H9 (cell line): Measurements from ENCODE around the gene CHD9. TPM values are rescaled to one million over a fixed set of nuclear protein-coding genes. Genes with fewer than 3 reads are reported as not detected.

Source experiments
- DNase-seq: peaks from one replicate; pipeline ENCODE4 v3.0.0-alpha.2; 2017
- H2AFZ ChIP-seq: one replicate; pipeline ENCODE4 v1.6.1; 2013; ENCODE audit warnings: mild to moderate bottlenecking, low read length, control low read depth, moderate library complexity
- H2AK5ac ChIP-seq: 2 replicates; pipeline ENCODE4 v1.6.1; 2013; ENCODE audit warnings: low read length, control low read depth, mixed read lengths; ENCODE audit not compliant: insufficient read length
- H2BK120ac ChIP-seq: one replicate; pipeline ENCODE4 v1.6.1; 2013; ENCODE audit warnings: low read depth, mild to moderate bottlenecking, low read length, control low read depth, inconsistent platforms; ENCODE audit not compliant: poor library complexity, severe bottlenecking
- H2BK12ac ChIP-seq: 2 replicates; pipeline ENCODE4 v1.6.1; 2013; ENCODE audit warnings: low read length, control low read depth, mixed read lengths, low read depth; ENCODE audit not compliant: insufficient read length
- H2BK15ac ChIP-seq: 2 replicates; pipeline ENCODE4 v1.6.1; 2013; ENCODE audit warnings: low read depth, low read length, control low read depth
- H2BK20ac ChIP-seq: one replicate; pipeline ENCODE4 v1.6.1; 2013; ENCODE audit warnings: low read depth, mild to moderate bottlenecking, low read length, control low read depth, inconsistent platforms; ENCODE audit not compliant: poor library complexity, severe bottlenecking
- H2BK5ac ChIP-seq: 2 replicates; pipeline ENCODE4 v1.6.1; 2013; ENCODE audit warnings: low read length, control low read depth, mixed read lengths; ENCODE audit not compliant: insufficient read length
- H3K14ac ChIP-seq: 2 replicates; pipeline ENCODE4 v1.6.1; 2013; ENCODE audit warnings: low read length, control low read depth; ENCODE audit not compliant: insufficient read depth
- H3K18ac ChIP-seq: 2 replicates; pipeline ENCODE4 v1.6.1; 2013; ENCODE audit warnings: low read depth, mild to moderate bottlenecking, mixed read lengths, low read length, control low read depth; ENCODE audit not compliant: insufficient read length
- H3K23ac ChIP-seq: 2 replicates; pipeline ENCODE4 v1.6.1; 2013; ENCODE audit warnings: low read length, control low read depth, mixed read lengths, low read depth; ENCODE audit not compliant: insufficient read length
- H3K23me2 ChIP-seq: 2 replicates; pipeline ENCODE4 v1.6.1; 2013; ENCODE audit warnings: low read depth, mild to moderate bottlenecking, mixed read lengths, low read length, control low read depth; ENCODE audit not compliant: insufficient read length, poor library complexity, severe bottlenecking
- H3K27ac ChIP-seq: 2 replicates; pipeline ENCODE4 v1.5.1; 2013; ENCODE audit warnings: low read length, control low read depth, mixed read lengths, low read depth; ENCODE audit not compliant: insufficient read length
- H3K27me3 ChIP-seq: 2 replicates; pipeline ENCODE4 v1.6.1; 2013; ENCODE audit warnings: low read length, control low read depth, inconsistent platforms; ENCODE audit not compliant: insufficient read depth
- H3K4ac ChIP-seq: 2 replicates; pipeline ENCODE4 v1.6.1; 2013; ENCODE audit warnings: low read depth, mild to moderate bottlenecking, control low read depth, inconsistent platforms, low read length, moderate library complexity
- H3K4me1 ChIP-seq: 2 replicates; pipeline ENCODE4 v1.6.1; 2013; ENCODE audit warnings: low read length, control low read depth, inconsistent platforms; ENCODE audit not compliant: insufficient read depth
- H3K4me2 ChIP-seq: 2 replicates; pipeline ENCODE4 v1.6.1; 2013; ENCODE audit warnings: low read length, control low read depth, mixed read lengths; ENCODE audit not compliant: insufficient read length, insufficient read depth
- H3K56ac ChIP-seq: 2 replicates; pipeline ENCODE4 v1.6.1; 2013; ENCODE audit warnings: low read depth, mild to moderate bottlenecking, mixed read lengths, low read length, control low read depth; ENCODE audit not compliant: insufficient read length
- H3K79me1 ChIP-seq: 2 replicates; pipeline ENCODE4 v1.6.1; 2013; ENCODE audit warnings: low read depth, mild to moderate bottlenecking, moderate library complexity, low read length, control low read depth, inconsistent platforms; ENCODE audit not compliant: insufficient read depth, poor library complexity, severe bottlenecking
- H3K79me2 ChIP-seq: 2 replicates; pipeline ENCODE4 v1.6.1; 2013; ENCODE audit warnings: low read length, control low read depth, inconsistent platforms; ENCODE audit not compliant: insufficient read depth
- H3K9ac ChIP-seq: 2 replicates; pipeline ENCODE4 v1.6.1; 2013; ENCODE audit warnings: low read length, control low read depth, mixed read lengths; ENCODE audit not compliant: insufficient read length; ENCODE audit errors: extremely low read depth
- H3K9me3 ChIP-seq: one replicate; pipeline ENCODE4 v1.6.1; 2013; ENCODE audit warnings: low read depth, low read length, inconsistent platforms; ENCODE audit not compliant: control insufficient read depth
- H3T11ph ChIP-seq: one replicate; pipeline ENCODE4 v1.6.1; 2013; ENCODE audit warnings: mild to moderate bottlenecking, low read length, control low read depth, inconsistent platforms
- H4K20me1 ChIP-seq: one replicate; pipeline ENCODE4 v1.6.1; 2013; ENCODE audit not compliant: control insufficient read depth, insufficient read length, insufficient read depth
- H4K5ac ChIP-seq: 2 replicates; pipeline ENCODE4 v1.6.1; 2013; ENCODE audit warnings: low read depth, mild to moderate bottlenecking, mixed read lengths, low read length, control low read depth; ENCODE audit not compliant: insufficient read length
- H4K8ac ChIP-seq: replicated peaks from 2 replicates; pipeline ENCODE4 v1.6.1; 2013; ENCODE audit warnings: low read length, control low read depth, mixed read lengths, low read depth; ENCODE audit not compliant: insufficient read length
- H4K91ac ChIP-seq: 2 replicates; pipeline ENCODE4 v1.6.1; 2013; ENCODE audit warnings: low read depth, mild to moderate bottlenecking, moderate library complexity, mixed read lengths, low read length, control low read depth; ENCODE audit not compliant: insufficient read length
- H3K27ac Mint-ChIP-seq, 3 experiments: 2 replicates in 2 of 3; 3 replicates in 1 of 3; pipeline ENCODE4 v1.8.0; 2020 to 2021; ENCODE audit warnings: mixed read lengths in 3 of 3, mild to moderate bottlenecking in 1 of 3, moderate library complexity in 1 of 3
- H3K27me3 Mint-ChIP-seq: 2 replicates; pipeline ENCODE4 v1.8.0; 2021; ENCODE audit warnings: low read depth, mild to moderate bottlenecking, moderate library complexity, mixed read lengths
- H3K36me3 Mint-ChIP-seq, 3 experiments: 2 replicates in 2 of 3; 3 replicates in 1 of 3; pipeline ENCODE4 v1.8.0; 2020 to 2021; ENCODE audit warnings: low read depth in 3 of 3, mixed read lengths in 3 of 3; ENCODE audit not compliant: insufficient read depth in 1 of 3
- H3K4me1 Mint-ChIP-seq, 2 experiments: 2 replicates each; pipeline ENCODE4 v1.8.0; 2020; ENCODE audit warnings: mixed read lengths in 2 of 2
- H3K4me3 Mint-ChIP-seq, 2 experiments: 2 replicates in 1 of 2; 3 replicates in 1 of 2; pipeline ENCODE4 v1.8.0; 2020 to 2021; ENCODE audit warnings: mild to moderate bottlenecking in 2 of 2, mixed read lengths in 2 of 2, moderate library complexity in 1 of 2
- H3K9me3 Mint-ChIP-seq, 2 experiments: 2 replicates in 1 of 2; 3 replicates in 1 of 2; pipeline ENCODE4 v1.8.0; 2020; ENCODE audit warnings: mild to moderate bottlenecking in 2 of 2, mixed read lengths in 2 of 2, moderate library complexity in 1 of 2
- CTCF ChIP-seq: fragments of 200-600 bp; sonication (generic); conservative IDR thresholded peaks from 3 replicates; pipeline ENCODE4 v1.8.0; 2021; ENCODE audit warnings: antibody characterized with exemption, mild to moderate bottlenecking
- total RNA-seq: library from RNA; stranded (reverse); gene quantifications from 2 replicates; pipeline ENCODE4 v1.2.1, GENCODE V29; 2021

The CHD9 gene
- total RNA-seq, 1 experiment from 2014 or later = 46.2 TPM

- H3K79me2 ChIP-seq = no peaks in the 10 kb centered on the region
These were observed 144.1 kb downstream of the CHD9 start for GRCh38 chr16:53198933-53199332.

More at GRCh38 chr16:53198933-53199332, 144.1 kb downstream of the CHD9 start:
- no peak overlapping the region for H2AK5ac ChIP-seq
- H2AFZ ChIP-seq = no peak overlapping the region
- peaks cover 12 to 16% of the 10 kb centered on the region in 2 experiments for H3K9me3 Mint-ChIP-seq
- H3K23ac ChIP-seq = no peak overlapping the region
- H2BK15ac ChIP-seq = no peak overlapping the region
- no peak overlapping the region for H4K5ac ChIP-seq
- no peak overlapping the region for H3K4ac ChIP-seq
- H3K79me1 ChIP-seq = no peaks in the 10 kb centered on the region
- H3K4me1 ChIP-seq = no peaks in the 10 kb centered on the region
- no peak overlapping the region for H3K14ac ChIP-seq
- H2BK5ac ChIP-seq = no peak overlapping the region
- H3K27ac Mint-ChIP-seq = no peak overlapping the region
- no peak overlapping the region for H2BK120ac ChIP-seq
- no peak overlapping the region for H4K91ac ChIP-seq
- H3K4me2 ChIP-seq = no peak overlapping the region
- H3K23me2 ChIP-seq = no peaks in the 10 kb centered on the region
- peaks cover 12 to 25% (median 18%) of the 10 kb centered on the region in 3 experiments for H3K36me3 Mint-ChIP-seq
- no peak overlapping the region for H3K4me3 Mint-ChIP-seq
- H3K27me3 ChIP-seq = no peaks in the 10 kb centered on the region
- no peaks in the 10 kb centered on the region for H4K20me1 ChIP-seq
- no peak overlapping the region for H3T11ph ChIP-seq
- H4K8ac ChIP-seq = no peak overlapping the region
- H2BK20ac ChIP-seq = no peak overlapping the region
- H2BK12ac ChIP-seq = no peak overlapping the region
- no peaks in the 10 kb centered on the region for H3K9me3 ChIP-seq
- TF ChIP-seq CTCF = no peak
- H3K27me3 Mint-ChIP-seq = no peaks in the 10 kb centered on the region
- H3K56ac ChIP-seq = no peak overlapping the region
- DNase-seq = no peak
- H3K4me1 Mint-ChIP-seq = no peaks in the 10 kb centered on the region
- H3K27ac ChIP-seq = no peak overlapping the region
- H3K18ac ChIP-seq = no peak overlapping the region
- H3K9ac ChIP-seq = no peak overlapping the region
